Measurements from ENCODE around the gene CMSS1.

DNA sequence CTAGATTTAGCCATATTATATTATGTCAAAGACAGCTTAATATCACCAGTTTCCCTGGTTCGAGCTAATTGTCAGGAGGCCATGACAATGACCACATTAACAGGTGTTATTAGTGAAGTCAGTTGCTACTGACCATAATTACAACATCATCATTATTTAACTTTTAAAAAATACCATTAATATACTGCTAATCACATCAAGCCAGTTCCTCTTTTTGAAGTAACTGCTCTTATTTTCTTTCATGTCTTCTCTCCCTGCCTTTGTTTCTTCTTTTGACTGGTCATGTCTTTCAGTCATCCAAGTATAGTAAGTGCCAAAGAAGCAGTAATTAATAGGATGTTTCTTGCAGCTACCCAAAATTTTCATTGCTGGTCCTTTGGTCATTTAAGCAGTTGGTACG lies 61.6 kb downstream of the CMSS1 start:
- TF ChIP-seq, protein P1, sequence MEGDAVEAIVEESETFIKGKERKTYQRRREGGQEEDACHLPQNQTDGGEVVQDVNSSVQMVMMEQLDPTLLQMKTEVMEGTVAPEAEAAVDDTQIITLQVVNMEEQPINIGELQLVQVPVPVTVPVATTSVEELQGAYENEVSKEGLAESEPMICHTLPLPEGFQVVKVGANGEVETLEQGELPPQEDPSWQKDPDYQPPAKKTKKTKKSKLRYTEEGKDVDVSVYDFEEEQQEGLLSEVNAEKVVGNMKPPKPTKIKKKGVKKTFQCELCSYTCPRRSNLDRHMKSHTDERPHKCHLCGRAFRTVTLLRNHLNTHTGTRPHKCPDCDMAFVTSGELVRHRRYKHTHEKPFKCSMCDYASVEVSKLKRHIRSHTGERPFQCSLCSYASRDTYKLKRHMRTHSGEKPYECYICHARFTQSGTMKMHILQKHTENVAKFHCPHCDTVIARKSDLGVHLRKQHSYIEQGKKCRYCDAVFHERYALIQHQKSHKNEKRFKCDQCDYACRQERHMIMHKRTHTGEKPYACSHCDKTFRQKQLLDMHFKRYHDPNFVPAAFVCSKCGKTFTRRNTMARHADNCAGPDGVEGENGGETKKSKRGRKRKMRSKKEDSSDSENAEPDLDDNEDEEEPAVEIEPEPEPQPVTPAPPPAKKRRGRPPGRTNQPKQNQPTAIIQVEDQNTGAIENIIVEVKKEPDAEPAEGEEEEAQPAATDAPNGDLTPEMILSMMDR (IDR thresholded peaks at IDR 0.05), result no peak
- no peak for TF ChIP-seq EP300 (IDR thresholded peaks at IDR 0.05)
